ENCODE results near the gene C16orf89. TPM values are rescaled to one million over a fixed set of nuclear protein-coding genes. Genes with fewer than 3 reads are reported as not detected.

The C16orf89 gene
- total RNA-seq, 1 donor from 2014 or later, result not detected

DNA sequence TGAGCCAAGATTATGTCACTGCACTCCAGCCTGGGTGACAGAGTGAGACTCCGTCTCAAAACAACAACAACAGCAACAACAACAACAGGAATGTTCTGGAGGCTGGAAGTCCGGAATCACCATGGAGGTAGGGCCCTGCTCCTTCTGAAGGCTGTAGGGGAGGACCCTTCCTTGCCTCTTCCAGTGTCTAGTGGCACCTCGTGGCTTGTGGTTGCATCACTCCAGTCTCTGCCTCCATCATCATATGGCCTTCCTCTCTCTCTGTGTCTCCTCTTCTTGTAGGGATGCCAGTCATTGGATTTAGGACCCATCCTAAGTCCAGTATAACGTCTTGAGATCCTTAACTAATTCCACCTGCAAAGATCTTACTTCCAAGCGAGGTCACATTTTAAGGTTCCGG is 46.0 kb downstream of the C16orf89 start:
- TF ChIP-seq, protein P1, sequence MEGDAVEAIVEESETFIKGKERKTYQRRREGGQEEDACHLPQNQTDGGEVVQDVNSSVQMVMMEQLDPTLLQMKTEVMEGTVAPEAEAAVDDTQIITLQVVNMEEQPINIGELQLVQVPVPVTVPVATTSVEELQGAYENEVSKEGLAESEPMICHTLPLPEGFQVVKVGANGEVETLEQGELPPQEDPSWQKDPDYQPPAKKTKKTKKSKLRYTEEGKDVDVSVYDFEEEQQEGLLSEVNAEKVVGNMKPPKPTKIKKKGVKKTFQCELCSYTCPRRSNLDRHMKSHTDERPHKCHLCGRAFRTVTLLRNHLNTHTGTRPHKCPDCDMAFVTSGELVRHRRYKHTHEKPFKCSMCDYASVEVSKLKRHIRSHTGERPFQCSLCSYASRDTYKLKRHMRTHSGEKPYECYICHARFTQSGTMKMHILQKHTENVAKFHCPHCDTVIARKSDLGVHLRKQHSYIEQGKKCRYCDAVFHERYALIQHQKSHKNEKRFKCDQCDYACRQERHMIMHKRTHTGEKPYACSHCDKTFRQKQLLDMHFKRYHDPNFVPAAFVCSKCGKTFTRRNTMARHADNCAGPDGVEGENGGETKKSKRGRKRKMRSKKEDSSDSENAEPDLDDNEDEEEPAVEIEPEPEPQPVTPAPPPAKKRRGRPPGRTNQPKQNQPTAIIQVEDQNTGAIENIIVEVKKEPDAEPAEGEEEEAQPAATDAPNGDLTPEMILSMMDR (IDR thresholded peaks at IDR 0.05; ENCODE audit: insufficient read depth, low read length, severe bottlenecking), result no peak
- DNase-seq (ENCODE audit: low read depth), result no peak
- Histone ChIP-seq H3K36me3 (ENCODE audit: control insufficient read depth, insufficient read depth, low read length) (no peaks in the 10 kb centered on the region), H3K4me3 (ENCODE audit: low read depth, low read length) (no peak overlapping the region), H3K27me3 (ENCODE audit: control insufficient read depth, insufficient read depth, low read length) (peaks cover 2% of the 10 kb centered on the region)
- FAIRE-seq, result no peak

DNA sequence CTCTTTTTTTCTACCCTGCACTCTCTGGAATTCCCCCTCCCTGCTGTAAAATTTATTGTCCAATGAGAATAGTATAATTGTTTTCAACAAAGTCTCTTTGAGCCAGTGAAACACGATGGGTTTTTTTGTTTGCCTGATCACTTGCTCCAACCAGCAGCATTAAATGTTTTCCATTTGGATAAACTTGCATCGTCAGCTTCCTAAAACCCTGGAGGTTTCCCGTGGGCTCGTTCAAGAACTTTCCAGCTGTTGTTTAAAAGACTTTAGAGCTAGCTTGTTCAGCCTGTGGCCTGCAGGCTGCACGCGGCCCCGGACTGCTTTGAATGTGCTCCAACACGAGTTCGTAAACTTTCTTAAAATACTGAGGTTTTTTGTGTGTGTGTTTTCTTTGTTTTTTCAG is 47.0 kb downstream of the C16orf89 start:
- FAIRE-seq (no peak), DNase-seq (ENCODE audit: low read depth) (no peak)
- Histone ChIP-seq H3K27me3 (ENCODE audit: control insufficient read depth, insufficient read depth, low read length) (peaks cover 2% of the 10 kb centered on the region), H3K4me3 (ENCODE audit: low read depth, low read length) (no peak overlapping the region), H3K36me3 (ENCODE audit: control insufficient read depth, insufficient read depth, low read length) (no peaks in the 10 kb centered on the region)
- TF ChIP-seq, protein P1 (IDR thresholded peaks at IDR 0.05; ENCODE audit: insufficient read depth, low read length, severe bottlenecking), result no peak

DNA sequence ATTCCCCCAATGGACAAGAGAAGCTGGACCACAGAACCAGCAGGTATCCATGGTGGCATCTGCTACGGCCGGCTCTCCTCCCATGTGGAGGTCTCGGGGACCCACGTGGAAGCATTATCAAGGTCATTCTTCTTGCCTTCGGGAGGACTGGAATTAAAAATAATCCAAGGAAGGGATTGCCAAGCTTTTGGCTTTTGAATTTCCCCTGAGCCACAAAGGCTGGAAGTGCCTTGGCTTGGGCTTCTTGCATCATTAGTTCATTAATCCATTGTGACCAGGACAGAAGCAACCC is 48.1 kb downstream of the C16orf89 start:
- DNase-seq (ENCODE audit: low read depth), result no peak
- TF ChIP-seq, protein P1 (IDR thresholded peaks at IDR 0.05; ENCODE audit: insufficient read depth, low read length, severe bottlenecking), result no peak

DNA sequence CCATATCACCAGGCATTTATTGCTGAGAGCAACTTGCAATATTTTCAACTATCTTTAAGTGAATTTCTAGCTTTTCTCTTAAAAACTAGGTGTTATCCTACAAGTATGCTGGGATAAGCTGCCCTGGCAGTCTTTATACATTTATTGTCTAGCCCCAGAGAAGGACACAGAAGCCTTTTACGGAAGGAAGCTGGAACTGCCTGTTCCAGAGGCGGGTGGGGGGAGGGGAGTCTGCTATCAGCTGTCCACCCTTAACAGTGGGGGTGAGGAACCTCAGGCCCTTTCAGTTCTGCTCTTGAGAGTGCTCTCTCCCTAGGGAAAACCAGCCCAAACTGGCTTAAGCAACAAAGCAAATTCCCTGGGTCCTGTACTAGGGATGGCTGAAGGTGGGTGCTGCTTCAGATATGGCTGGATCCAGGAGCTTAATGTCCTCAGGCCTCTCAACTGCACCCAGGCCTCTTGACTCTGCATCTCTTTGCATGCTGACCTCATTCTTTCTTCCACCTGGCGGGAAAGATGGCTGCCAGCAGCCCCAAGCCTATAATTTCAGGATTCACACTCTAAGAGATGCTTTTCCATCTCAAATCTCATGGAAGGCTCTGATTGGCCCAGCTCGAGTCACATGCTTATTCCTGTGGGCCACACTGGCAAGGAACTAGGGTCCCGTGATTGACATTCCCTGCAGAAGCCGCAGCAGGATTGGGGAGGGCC is 48.6 kb downstream of the C16orf89 start:
- H3K27me3 ChIP-seq (ENCODE audit: control insufficient read depth, insufficient read depth, low read length), result peaks cover 2% of the 10 kb centered on the region
- no peaks in the 10 kb centered on the region for H3K36me3 ChIP-seq (ENCODE audit: control insufficient read depth, insufficient read depth, low read length)
- FAIRE-seq (no peak), DNase-seq (ENCODE audit: low read depth) (no peak)
- TF ChIP-seq, protein P1 (IDR thresholded peaks at IDR 0.05; ENCODE audit: insufficient read depth, low read length, severe bottlenecking), result no peak
- H3K4me3 ChIP-seq (ENCODE audit: low read depth, low read length), result no peak overlapping the region

More for the DNA sequence above, 48.1 kb downstream of the C16orf89 start:
- Histone ChIP-seq H3K36me3 (ENCODE audit: control insufficient read depth, insufficient read depth, low read length) (no peaks in the 10 kb centered on the region), H3K4me3 (ENCODE audit: low read depth, low read length) (no peak overlapping the region), H3K27me3 (ENCODE audit: control insufficient read depth, insufficient read depth, low read length) (peaks cover 2% of the 10 kb centered on the region)
- FAIRE-seq, result no peak

DNA sequence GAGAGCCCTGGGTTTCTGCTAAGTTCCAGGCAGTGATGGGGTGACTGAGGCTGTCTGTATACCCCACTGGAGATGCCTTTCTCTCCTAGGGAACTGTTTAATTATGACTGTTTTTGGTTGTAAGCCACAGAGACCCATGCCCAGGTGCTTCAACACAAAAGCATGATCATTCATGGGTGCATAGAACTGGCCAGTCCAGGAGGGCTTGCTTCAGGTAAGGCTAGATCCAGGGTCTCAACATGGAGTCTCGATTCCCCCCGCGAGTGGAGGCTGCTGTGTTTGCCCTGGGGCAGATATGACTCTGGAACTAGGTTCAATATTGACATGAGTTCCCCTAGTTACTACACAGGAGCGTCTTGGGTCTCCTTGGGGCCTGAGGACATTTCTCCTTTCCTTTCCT is 49.9 kb downstream of the C16orf89 start:
- TF ChIP-seq, protein P1 (IDR thresholded peaks at IDR 0.05; ENCODE audit: insufficient read depth, low read length, severe bottlenecking), result no peak
- DNase-seq (ENCODE audit: low read depth), result no peak
- H3K27me3 ChIP-seq (ENCODE audit: control insufficient read depth, insufficient read depth, low read length), result peaks cover 3% of the 10 kb centered on the region
- H3K36me3 ChIP-seq (ENCODE audit: control insufficient read depth, insufficient read depth, low read length), result no peaks in the 10 kb centered on the region
- peak; percentile 28 for FAIRE-seq
- H3K4me3 ChIP-seq (ENCODE audit: low read depth, low read length), result no peak overlapping the region

DNA sequence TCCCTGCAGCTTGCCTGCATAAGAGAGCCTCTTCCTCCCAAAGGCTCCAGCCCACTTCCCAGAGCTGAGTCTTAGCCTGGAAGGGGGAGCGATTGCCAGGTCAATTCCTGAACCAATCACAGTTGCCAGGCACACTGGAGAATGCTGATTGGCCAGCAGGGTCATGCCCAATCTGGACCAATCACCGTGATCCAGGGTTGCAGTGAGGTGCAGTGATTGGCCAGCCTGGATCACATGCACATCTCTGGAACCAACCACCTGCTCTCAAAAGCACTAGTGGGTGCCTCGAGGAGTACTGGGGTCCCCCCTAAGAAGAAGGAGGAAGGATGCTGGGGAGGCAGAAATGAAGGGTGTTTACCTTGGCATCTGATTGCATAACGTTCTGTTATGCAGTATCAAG is 50.4 kb downstream of the C16orf89 start:
- TF ChIP-seq, protein P1 (IDR thresholded peaks at IDR 0.05; ENCODE audit: insufficient read depth, low read length, severe bottlenecking), result no peak
- no peak overlapping the region for H3K4me3 ChIP-seq (ENCODE audit: low read depth, low read length)
- no peaks in the 10 kb centered on the region for H3K36me3 ChIP-seq (ENCODE audit: control insufficient read depth, insufficient read depth, low read length)
- no peak for FAIRE-seq
- no peak for DNase-seq (ENCODE audit: low read depth)
- H3K27me3 ChIP-seq (ENCODE audit: control insufficient read depth, insufficient read depth, low read length), result peaks cover 4% of the 10 kb centered on the region

Measured in bronchial epithelial cell (primary cell).